Activated CD8-positive, alpha-beta T cell treated with anti-CD3 and anti-CD28 coated beads for 36 hours (primary cell): ENCODE data around the gene PCBD1. TPM values are rescaled to one million over a fixed set of nuclear protein-coding genes. Genes with fewer than 3 reads are reported as not detected.
A peak's percentile ranks its signal among the peaks of the same experiment; 100 is the strongest.

Experiments
- ATAC-seq: fragments of 200-7000 bp; cut with Tn5 transposase; one replicate; pipeline ENCODE4 v1.10.0; 2021; ENCODE audit warnings: mild to moderate bottlenecking, moderate library complexity
- CTCF ChIA-PET: fragments of 350-600 bp; sonication (Branson Sonifier 250); formaldehyde crosslinking; loops from one replicate; lab custom pipeline; 2021; ENCODE audit warnings: antibody characterized with exemption; lab: Charles Lee
- POLR2A ChIA-PET: fragments of 350-600 bp; sonication (Branson Sonifier 250); formaldehyde crosslinking; loops from one replicate; lab custom pipeline; 2021; ENCODE audit warnings: antibody characterized with exemption; lab: Charles Lee
- DNase-seq: peaks from one replicate; pipeline ENCODE4 v3.0.0-alpha.2; 2020
- H3K27ac Mint-ChIP-seq: one replicate; pipeline ENCODE4 v1.8.0; 2021; ENCODE audit warnings: mild to moderate bottlenecking, mixed read lengths
- H3K27me3 Mint-ChIP-seq: one replicate; pipeline ENCODE4 v1.8.0; 2021; ENCODE audit warnings: mixed read lengths
- H3K36me3 Mint-ChIP-seq: one replicate; pipeline ENCODE4 v1.8.0; 2021; ENCODE audit warnings: low read depth, mixed read lengths
- H3K4me1 Mint-ChIP-seq: one replicate; pipeline ENCODE4 v1.8.0; 2021; ENCODE audit warnings: low read depth, mixed read lengths
- H3K4me3 Mint-ChIP-seq: one replicate; pipeline ENCODE4 v1.8.0; 2021; ENCODE audit warnings: mild to moderate bottlenecking, moderate library complexity, mixed read lengths
- H3K9me3 Mint-ChIP-seq: one replicate; pipeline ENCODE4 v1.8.0; 2021; ENCODE audit warnings: mixed read lengths
- CTCF ChIP-seq: fragments of 200-600 bp; IDR thresholded peaks from one replicate; pipeline ENCODE4 v1.8.0; 2022; ENCODE audit warnings: antibody characterized with exemption, mild to moderate bottlenecking
- intact Hi-C: fragments of 100-400 bp; cut with micrococcal nuclease; formaldehyde crosslinking; loops from one replicate; pipeline ENCODE4 v1.10.0; 2022
- total RNA-seq, 2 experiments: library from RNA; stranded (reverse); gene quantifications; one replicate each; pipeline ENCODE4 v1.2.3, GENCODE V29; 2021

Gene PCBD1
- total RNA-seq, 2 experiments from 2014 or later, result 40.0 to 41.5 TPM

- POLR2A ChIA-PET, result no interaction called here
- Mint-ChIP-seq H3K27me3 (no peaks in the 10 kb centered on the region), H3K4me3 (peak overlapping the region; percentile 75), H3K36me3 (peaks cover 7% of the 10 kb centered on the region), H3K4me1 (peaks cover 18% of the 10 kb centered on the region), H3K27ac (no peak overlapping the region), H3K9me3 (no peaks in the 10 kb centered on the region)
- no peak for ATAC-seq
- intact Hi-C loops, result no loop called here
- DNase-seq, result no peak
- CTCF ChIA-PET, result interaction anchor here (1.9 to 2.2 kb wide), 2 partner anchors 9 to 14 kb away, joined by 7 to 13 read pairs; no protein-coding TSS in a partner anchor
- no peak for TF ChIP-seq CTCF
Measured at GRCh38 chr10:70889291-70889690, 926 bp upstream of the PCBD1 start.

GRCh38 chr10:70886921-70887665, 1.3 kb downstream of the PCBD1 start:
- no peak for DNase-seq
- H3K9me3 Mint-ChIP-seq, result no peaks in the 10 kb centered on the region
- ChIA-PET CTCF (interaction anchor here (0.9 to 1.1 kb wide), 3 partner anchors 10 to 128 kb away, joined by 3 to 5 read pairs (median 3); no protein-coding TSS in a partner anchor), POLR2A (interaction anchor here (0.5 to 1.9 kb wide), 3 partner anchors 9 to 963 kb away, joined by 3 to 6 read pairs (median 3); no protein-coding TSS in a partner anchor)
- peaks cover 14% of the 10 kb centered on the region for H3K36me3 Mint-ChIP-seq
- H3K4me3 Mint-ChIP-seq, result peak overlapping the region; percentile 75
- peak overlapping the region; percentile 78 for H3K27ac Mint-ChIP-seq
- no peak for ATAC-seq
- no peak for TF ChIP-seq CTCF
- H3K4me1 Mint-ChIP-seq, result peaks cover 12% of the 10 kb centered on the region
- intact Hi-C loops, result no loop called here
- no peaks in the 10 kb centered on the region for H3K27me3 Mint-ChIP-seq

GRCh38 chr10:70885931-70886903, 2.1 kb downstream of the PCBD1 start:
- Mint-ChIP-seq H3K9me3 (no peaks in the 10 kb centered on the region), H3K27ac (no peak overlapping the region), H3K4me1 (peaks cover 12% of the 10 kb centered on the region), H3K4me3 (no peak overlapping the region), H3K36me3 (peaks cover 14% of the 10 kb centered on the region), H3K27me3 (no peaks in the 10 kb centered on the region)
- DNase-seq (no peak), ATAC-seq (no peak)
- ChIA-PET CTCF (interaction anchor here (0.9 to 1.1 kb wide), 3 partner anchors 9 to 127 kb away, joined by 3 to 5 read pairs (median 3); no protein-coding TSS in a partner anchor), POLR2A (interaction anchor here (1.9 kb wide), 1 partner anchor 10 kb away, joined by 6 read pairs; no protein-coding TSS in a partner anchor)
- no peak for TF ChIP-seq CTCF
- intact Hi-C loops, result no loop called here

- intact Hi-C loops, result no loop called here
- H3K4me3 Mint-ChIP-seq, result no peak overlapping the region
- no peak overlapping the region for H3K27ac Mint-ChIP-seq
- CTCF ChIA-PET, result no interaction called here
- DNase-seq (no peak), ATAC-seq (no peak)
- no peak for TF ChIP-seq CTCF
- peaks cover 12% of the 10 kb centered on the region for H3K4me1 Mint-ChIP-seq
- POLR2A ChIA-PET, result no interaction called here
- no peaks in the 10 kb centered on the region for H3K9me3 Mint-ChIP-seq
- H3K27me3 Mint-ChIP-seq, result no peaks in the 10 kb centered on the region
- H3K36me3 Mint-ChIP-seq, result peaks cover 14% of the 10 kb centered on the region
Measured at GRCh38 chr10:70885481-70885880, 2.9 kb downstream of the PCBD1 start.
